Measurements from ENCODE around the gene EIF5.

Gene EIF5

DNA sequence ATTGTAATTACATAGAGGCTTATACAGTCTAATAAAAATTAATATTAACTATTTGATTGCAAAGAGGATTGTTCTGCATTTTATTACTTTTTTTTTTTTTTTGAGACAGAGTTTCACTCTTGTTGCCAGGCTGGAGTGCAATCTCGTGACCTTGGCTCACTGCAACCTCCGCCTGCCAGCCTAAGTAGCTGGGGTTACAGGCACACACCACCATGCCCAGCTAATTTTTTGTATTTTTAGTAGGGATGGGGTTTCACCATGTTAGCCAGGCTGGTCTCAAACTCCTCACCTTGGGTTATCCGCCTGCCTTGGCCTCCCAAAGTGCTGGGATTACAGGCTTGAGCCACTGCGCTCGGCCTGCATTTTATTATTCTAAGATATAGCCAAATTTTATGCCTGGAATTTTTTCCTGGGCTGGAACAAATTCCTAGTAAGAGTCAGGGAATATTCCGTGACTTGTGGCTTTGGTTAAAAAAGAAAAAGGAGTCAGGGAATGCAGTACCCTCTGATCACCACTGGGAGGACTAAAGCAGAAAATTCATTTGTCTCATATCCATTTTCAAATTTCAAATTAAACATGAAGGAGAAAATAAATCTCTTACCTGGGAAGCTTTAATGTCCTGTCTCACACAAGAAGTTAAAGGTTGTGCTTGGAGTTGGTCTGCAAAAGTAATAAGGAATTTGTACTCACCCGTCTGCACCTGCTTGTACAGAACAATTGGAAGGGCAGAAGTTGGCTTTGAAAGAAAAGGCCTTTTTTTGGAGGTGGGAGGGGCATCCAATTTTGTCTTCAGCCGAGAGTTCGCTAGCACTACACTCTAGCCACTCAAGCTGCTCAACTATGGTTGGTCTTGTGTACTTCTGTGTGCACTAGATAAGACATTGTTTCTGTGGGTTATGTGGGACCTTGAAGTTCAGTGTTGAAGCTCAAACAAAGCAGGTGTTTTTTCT, 59.9 kb downstream of the EIF5 start (continued):
- TF ChIP-seq, protein P1, sequence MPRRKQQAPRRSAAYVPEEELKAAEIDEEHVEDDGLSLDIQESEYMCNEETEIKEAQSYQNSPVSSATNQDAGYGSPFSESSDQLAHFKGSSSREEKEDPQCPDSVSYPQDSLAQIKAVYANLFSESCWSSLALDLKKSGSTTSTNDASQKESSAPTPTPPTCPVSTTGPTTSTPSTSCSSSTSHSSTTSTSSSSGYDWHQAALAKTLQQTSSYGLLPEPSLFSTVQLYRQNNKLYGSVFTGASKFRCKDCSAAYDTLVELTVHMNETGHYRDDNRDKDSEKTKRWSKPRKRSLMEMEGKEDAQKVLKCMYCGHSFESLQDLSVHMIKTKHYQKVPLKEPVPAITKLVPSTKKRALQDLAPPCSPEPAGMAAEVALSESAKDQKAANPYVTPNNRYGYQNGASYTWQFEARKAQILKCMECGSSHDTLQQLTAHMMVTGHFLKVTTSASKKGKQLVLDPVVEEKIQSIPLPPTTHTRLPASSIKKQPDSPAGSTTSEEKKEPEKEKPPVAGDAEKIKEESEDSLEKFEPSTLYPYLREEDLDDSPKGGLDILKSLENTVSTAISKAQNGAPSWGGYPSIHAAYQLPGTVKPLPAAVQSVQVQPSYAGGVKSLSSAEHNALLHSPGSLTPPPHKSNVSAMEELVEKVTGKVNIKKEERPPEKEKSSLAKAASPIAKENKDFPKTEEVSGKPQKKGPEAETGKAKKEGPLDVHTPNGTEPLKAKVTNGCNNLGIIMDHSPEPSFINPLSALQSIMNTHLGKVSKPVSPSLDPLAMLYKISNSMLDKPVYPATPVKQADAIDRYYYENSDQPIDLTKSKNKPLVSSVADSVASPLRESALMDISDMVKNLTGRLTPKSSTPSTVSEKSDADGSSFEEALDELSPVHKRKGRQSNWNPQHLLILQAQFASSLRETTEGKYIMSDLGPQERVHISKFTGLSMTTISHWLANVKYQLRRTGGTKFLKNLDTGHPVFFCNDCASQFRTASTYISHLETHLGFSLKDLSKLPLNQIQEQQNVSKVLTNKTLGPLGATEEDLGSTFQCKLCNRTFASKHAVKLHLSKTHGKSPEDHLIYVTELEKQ (tag by site-specific recombination; IDR thresholded peaks at IDR 0.05; ENCODE audit: borderline replicate concordance) = no peak
- TF ChIP-seq ZNF624 (tag by site-specific recombination; IDR thresholded peaks at IDR 0.05) (no peak), ZNF292 (tag by site-specific recombination; IDR thresholded peaks at IDR 0.05; ENCODE audit: borderline replicate concordance, low read depth) (no peak), ZNF10 (tag by site-specific recombination; IDR thresholded peaks at IDR 0.05) (0 out of 2 replicates have a peak, but pooled peaks have one; percentile 19), ZFP41 (tag by site-specific recombination; IDR thresholded peaks at IDR 0.05; ENCODE audit: borderline replicate concordance) (no peak), KLF10 (tag by site-specific recombination; IDR thresholded peaks at IDR 0.05) (no peak), ZNF214 (tag by site-specific recombination; IDR thresholded peaks at IDR 0.05; ENCODE audit: borderline replicate concordance) (no peak), ZNF600 (tag by site-specific recombination; IDR thresholded peaks at IDR 0.05) (peak; percentile 67), ZNF654 (tag by site-specific recombination; IDR thresholded peaks at IDR 0.05; ENCODE audit: low read depth) (0 out of 2 replicates have a peak, but pooled peaks have one; percentile 20), MEIS1 (CRISPR knock-in tag; IDR thresholded peaks at IDR 0.05; ENCODE audit: borderline replicate concordance) (no peak), ZXDB (tag by site-specific recombination; IDR thresholded peaks at IDR 0.05) (0 out of 2 replicates have a peak, but pooled peaks have one; percentile 35), ZNF561 (tag by site-specific recombination; IDR thresholded peaks at IDR 0.05; ENCODE audit: borderline replicate concordance) (0 out of 2 replicates have a peak, but pooled peaks have one; percentile 32), MYNN (tag by site-specific recombination; IDR thresholded peaks at IDR 0.05; ENCODE audit: borderline replicate concordance) (no peak), ZNF830 (tag by site-specific recombination; IDR thresholded peaks at IDR 0.05; ENCODE audit: low read depth) (no peak), ZNF324 (tag by site-specific recombination; IDR thresholded peaks at IDR 0.05) (no peak), CTCF (tag by site-specific recombination; IDR thresholded peaks at IDR 0.05) (no peak), ZFP37 (tag by site-specific recombination; IDR thresholded peaks at IDR 0.05) (no peak), YY2 (tag by site-specific recombination; IDR thresholded peaks at IDR 0.05) (no peak), ZNF146 (tag by site-specific recombination; IDR thresholded peaks at IDR 0.05) (no peak), PATZ1 (tag by site-specific recombination; IDR thresholded peaks at IDR 0.05) (no peak), GLI4 (tag by site-specific recombination; IDR thresholded peaks at IDR 0.05) (no peak)
- TF ChIP-seq, protein P2, sequence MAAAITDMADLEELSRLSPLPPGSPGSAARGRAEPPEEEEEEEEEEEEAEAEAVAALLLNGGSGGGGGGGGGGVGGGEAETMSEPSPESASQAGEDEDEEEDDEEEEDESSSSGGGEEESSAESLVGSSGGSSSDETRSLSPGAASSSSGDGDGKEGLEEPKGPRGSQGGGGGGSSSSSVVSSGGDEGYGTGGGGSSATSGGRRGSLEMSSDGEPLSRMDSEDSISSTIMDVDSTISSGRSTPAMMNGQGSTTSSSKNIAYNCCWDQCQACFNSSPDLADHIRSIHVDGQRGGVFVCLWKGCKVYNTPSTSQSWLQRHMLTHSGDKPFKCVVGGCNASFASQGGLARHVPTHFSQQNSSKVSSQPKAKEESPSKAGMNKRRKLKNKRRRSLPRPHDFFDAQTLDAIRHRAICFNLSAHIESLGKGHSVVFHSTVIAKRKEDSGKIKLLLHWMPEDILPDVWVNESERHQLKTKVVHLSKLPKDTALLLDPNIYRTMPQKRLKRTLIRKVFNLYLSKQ (tag by site-specific recombination; IDR thresholded peaks at IDR 0.05; ENCODE audit: borderline replicate concordance) = no peak
- TF ChIP-seq, protein P3, sequence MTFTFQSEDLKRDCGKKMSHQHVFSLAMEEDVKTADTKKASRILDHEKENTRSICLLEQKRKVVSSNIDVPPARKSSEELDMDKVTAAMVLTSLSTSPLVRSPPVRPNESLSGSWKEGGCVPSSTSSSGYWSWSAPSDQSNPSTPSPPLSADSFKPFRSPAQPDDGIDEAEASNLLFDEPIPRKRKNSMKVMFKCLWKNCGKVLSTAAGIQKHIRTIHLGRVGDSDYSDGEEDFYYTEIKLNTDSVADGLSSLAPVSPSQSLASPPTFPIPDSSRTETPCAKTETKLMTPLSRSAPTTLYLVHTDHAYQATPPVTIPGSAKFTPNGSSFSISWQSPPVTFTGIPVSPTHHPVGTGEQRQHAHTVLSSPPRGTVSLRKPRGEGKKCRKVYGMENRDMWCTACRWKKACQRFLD (tag by site-specific recombination; IDR thresholded peaks at IDR 0.05) = no peak
- TF ChIP-seq, protein P4, sequence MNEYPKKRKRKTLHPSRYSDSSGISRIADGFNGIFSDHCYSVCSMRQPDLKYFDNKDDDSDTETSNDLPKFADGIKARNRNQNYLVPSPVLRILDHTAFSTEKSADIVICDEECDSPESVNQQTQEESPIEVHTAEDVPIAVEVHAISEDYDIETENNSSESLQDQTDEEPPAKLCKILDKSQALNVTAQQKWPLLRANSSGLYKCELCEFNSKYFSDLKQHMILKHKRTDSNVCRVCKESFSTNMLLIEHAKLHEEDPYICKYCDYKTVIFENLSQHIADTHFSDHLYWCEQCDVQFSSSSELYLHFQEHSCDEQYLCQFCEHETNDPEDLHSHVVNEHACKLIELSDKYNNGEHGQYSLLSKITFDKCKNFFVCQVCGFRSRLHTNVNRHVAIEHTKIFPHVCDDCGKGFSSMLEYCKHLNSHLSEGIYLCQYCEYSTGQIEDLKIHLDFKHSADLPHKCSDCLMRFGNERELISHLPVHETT (tag by site-specific recombination; IDR thresholded peaks at IDR 0.05) = no peak
